ENCODE data around the gene ZBTB17. TPM values are rescaled to one million over a fixed set of nuclear protein-coding genes. Genes with fewer than 3 reads are reported as not detected.

ZBTB17 gene
- total RNA-seq, 1 experiment from 2014 or later, result 46.3 TPM

- CTCF ChIA-PET, result interaction anchor here (0.5 kb wide), 1 partner anchor 434 kb away, joined by 3 read pairs; no protein-coding TSS in a partner anchor
- no peak overlapping the region for H3K4me3 Mint-ChIP-seq (ENCODE audit: unreplicated experiment)
Measured at GRCh38 chr1:15945832-15946448, 30.0 kb downstream of the ZBTB17 start.

GRCh38 chr1:15945011-15945831 lies 30.7 kb downstream of the ZBTB17 start:
- H3K36me3 Mint-ChIP-seq (ENCODE audit: insufficient read depth, unreplicated experiment), result peaks cover 47% of the 10 kb centered on the region
- BruUV-seq (replicated peaks), result no TSS peak
- H3K4me1 Mint-ChIP-seq (ENCODE audit: insufficient read depth, unreplicated experiment), result peaks cover 26% of the 10 kb centered on the region
- ChIA-PET CTCF (interaction anchor here (0.6 kb wide), 1 partner anchor 17 kb away, joined by 5 read pairs; no protein-coding TSS in a partner anchor), POLR2A (no interaction called here)
- intact Hi-C loops (cut with micrococcal nuclease), result loop anchor here (5.0 kb wide), 2 partner anchors 47 to 437 kb away; no protein-coding TSS in a partner anchor
- DNase-seq (ENCODE audit: unreplicated experiment), result no peak
- H3K9me3 Mint-ChIP-seq (ENCODE audit: unreplicated experiment), result no peaks in the 10 kb centered on the region
- no peaks in the 10 kb centered on the region for H3K27me3 Mint-ChIP-seq (ENCODE audit: insufficient read depth, unreplicated experiment)
- H3K27ac Mint-ChIP-seq (ENCODE audit: low read depth, unreplicated experiment), result no peak overlapping the region
- TF ChIP-seq, protein P1, sequence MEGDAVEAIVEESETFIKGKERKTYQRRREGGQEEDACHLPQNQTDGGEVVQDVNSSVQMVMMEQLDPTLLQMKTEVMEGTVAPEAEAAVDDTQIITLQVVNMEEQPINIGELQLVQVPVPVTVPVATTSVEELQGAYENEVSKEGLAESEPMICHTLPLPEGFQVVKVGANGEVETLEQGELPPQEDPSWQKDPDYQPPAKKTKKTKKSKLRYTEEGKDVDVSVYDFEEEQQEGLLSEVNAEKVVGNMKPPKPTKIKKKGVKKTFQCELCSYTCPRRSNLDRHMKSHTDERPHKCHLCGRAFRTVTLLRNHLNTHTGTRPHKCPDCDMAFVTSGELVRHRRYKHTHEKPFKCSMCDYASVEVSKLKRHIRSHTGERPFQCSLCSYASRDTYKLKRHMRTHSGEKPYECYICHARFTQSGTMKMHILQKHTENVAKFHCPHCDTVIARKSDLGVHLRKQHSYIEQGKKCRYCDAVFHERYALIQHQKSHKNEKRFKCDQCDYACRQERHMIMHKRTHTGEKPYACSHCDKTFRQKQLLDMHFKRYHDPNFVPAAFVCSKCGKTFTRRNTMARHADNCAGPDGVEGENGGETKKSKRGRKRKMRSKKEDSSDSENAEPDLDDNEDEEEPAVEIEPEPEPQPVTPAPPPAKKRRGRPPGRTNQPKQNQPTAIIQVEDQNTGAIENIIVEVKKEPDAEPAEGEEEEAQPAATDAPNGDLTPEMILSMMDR (IDR thresholded peaks at IDR 0.05; ENCODE audit: unreplicated experiment), result no peak
- H3K4me3 Mint-ChIP-seq (ENCODE audit: unreplicated experiment), result no peak overlapping the region

More at GRCh38 chr1:15945832-15946448, 30.0 kb downstream of the ZBTB17 start:
- Mint-ChIP-seq H3K27ac (ENCODE audit: low read depth, unreplicated experiment) (no peak overlapping the region), H3K9me3 (ENCODE audit: unreplicated experiment) (no peaks in the 10 kb centered on the region), H3K27me3 (ENCODE audit: insufficient read depth, unreplicated experiment) (no peaks in the 10 kb centered on the region), H3K36me3 (ENCODE audit: insufficient read depth, unreplicated experiment) (peaks cover 40% of the 10 kb centered on the region), H3K4me1 (ENCODE audit: insufficient read depth, unreplicated experiment) (peaks cover 33% of the 10 kb centered on the region)
- DNase-seq (ENCODE audit: unreplicated experiment), result no peak
- TF ChIP-seq, protein P1 (IDR thresholded peaks at IDR 0.05; ENCODE audit: unreplicated experiment), result no peak
- BruUV-seq (replicated peaks), result no TSS peak
- POLR2A ChIA-PET, result no interaction called here
- intact Hi-C loops (cut with micrococcal nuclease), result loop anchor here (5.0 kb wide), 2 partner anchors 46 to 436 kb away; no protein-coding TSS in a partner anchor

- CTCF ChIA-PET, result interaction anchor here (0.6 to 0.7 kb wide), 2 partner anchors 16 to 130 kb away, joined by 3 to 5 read pairs; no protein-coding TSS in a partner anchor
Measured at GRCh38 chr1:15944308-15945010, 31.4 kb downstream of the ZBTB17 start.

More at GRCh38 chr1:15944308-15945010, 31.4 kb downstream of the ZBTB17 start:
- H3K9me3 Mint-ChIP-seq (ENCODE audit: unreplicated experiment), result no peaks in the 10 kb centered on the region
- intact Hi-C loops (cut with micrococcal nuclease), result loop anchor here (5.0 kb wide), 2 partner anchors 48 to 438 kb away; no protein-coding TSS in a partner anchor
- POLR2A ChIA-PET, result no interaction called here
- peaks cover 54% of the 10 kb centered on the region for H3K36me3 Mint-ChIP-seq (ENCODE audit: insufficient read depth, unreplicated experiment)
- H3K27ac Mint-ChIP-seq (ENCODE audit: low read depth, unreplicated experiment), result no peak overlapping the region
- H3K4me1 Mint-ChIP-seq (ENCODE audit: insufficient read depth, unreplicated experiment), result peaks cover 18% of the 10 kb centered on the region
- no TSS peak for BruUV-seq (replicated peaks)
- H3K4me3 Mint-ChIP-seq (ENCODE audit: unreplicated experiment), result no peak overlapping the region
- TF ChIP-seq, protein P1 (IDR thresholded peaks at IDR 0.05; ENCODE audit: unreplicated experiment), result no peak
- DNase-seq (ENCODE audit: unreplicated experiment), result no peak
- H3K27me3 Mint-ChIP-seq (ENCODE audit: insufficient read depth, unreplicated experiment), result no peaks in the 10 kb centered on the region
